ENCODE data around the gene RAVER1. TPM values are rescaled to one million over a fixed set of nuclear protein-coding genes. Genes with fewer than 3 reads are reported as not detected.
A peak's percentile ranks its signal among the peaks of the same experiment; 100 is the strongest.

RAVER1 gene
- total and polyA plus RNA-seq, 9 of the 15 experiments (the other 6 are each of a cell fraction or from before 2014, with no cell fraction given): 0.06 to 113 (median 7.0) TPM

GRCh38 chr19:10332965-10333757 is at the start of gene RAVER1 (continued):
- no peak for TF ChIP-seq EWSR1 (IDR thresholded peaks at IDR 0.05; ENCODE audit: borderline replicate concordance, low read depth, partially characterized antibody)
- peak; percentile 80 for TF ChIP-seq E2F5 (CRISPR knock-in tag; IDR thresholded peaks at IDR 0.05)
- peak; percentile 93 to 96 for TF ChIP-seq MNT (conservative IDR thresholded peaks at IDR 0.05)
- TF ChIP-seq TRIM25 (IDR thresholded peaks at IDR 0.05; ENCODE audit: borderline replicate concordance): no peak
- no peak for TF ChIP-seq ADNP (tag; IDR thresholded peaks at IDR 0.05)
- peak; percentile 62 for TF ChIP-seq FIP1L1 (IDR thresholded peaks at IDR 0.05; ENCODE audit: low read depth, low read length, poor library complexity, severe bottlenecking)
- TF ChIP-seq ARID3B (CRISPR knock-in tag; IDR thresholded peaks at IDR 0.05; ENCODE audit: borderline replicate concordance): no peak
- no peak for TF ChIP-seq HIVEP1 (CRISPR knock-in tag; IDR thresholded peaks at IDR 0.05)
- TF ChIP-seq ZNF75A (CRISPR knock-in tag; IDR thresholded peaks at IDR 0.05): no peak
- TF ChIP-seq XRCC5 (IDR thresholded peaks at IDR 0.05; ENCODE audit: low read depth, low read length): peak; percentile 68; the same call in 1 of the 2 replicates
- peak; percentile 97 for TF ChIP-seq RBFOX2 (IDR thresholded peaks at IDR 0.05; ENCODE audit: low read depth, low read length)
- no peak for TF ChIP-seq ZNF699 (CRISPR knock-in tag; IDR thresholded peaks at IDR 0.05; ENCODE audit: insufficient replicate concordance)
- TF ChIP-seq ZMIZ1 (IDR thresholded peaks at IDR 0.05; ENCODE audit: low read depth in 2 of 2, low read length in 2 of 2): no peak; a peak in 1 of 4 replicates
- TF ChIP-seq KLF16 (IDR thresholded peaks at IDR 0.05): no peak
- no peak for TF ChIP-seq NR3C1 (CRISPR knock-in tag; IDR thresholded peaks at IDR 0.05)
- TF ChIP-seq RFX7 (CRISPR knock-in tag; IDR thresholded peaks at IDR 0.05): no peak
- TF ChIP-seq SMC3 (conservative IDR thresholded peaks at IDR 0.05; ENCODE audit: insufficient read depth, low read depth, low read length): no peak

Measured in K562 (cell line).